ENCODE results near the gene PTPRK. TPM values are rescaled to one million over a fixed set of nuclear protein-coding genes. Genes with fewer than 3 reads are reported as not detected.

Gene PTPRK
- polyA plus RNA-seq, 1 donor (not counting 4 experiments of a cell fraction or from before 2014, with no cell fraction given), result 52.7 TPM

GRCh38 chr6:128336436-128337095 is 183.8 kb downstream of the PTPRK start:
- Histone ChIP-seq H3K4me2 (ENCODE audit: control insufficient read depth, extremely low read depth, insufficient read depth, low read depth, low read length) (no peak overlapping the region), H3K4me1 (ENCODE audit: control insufficient read depth, extremely low read depth, insufficient read depth, low read length) (no peaks in the 10 kb centered on the region), H2AFZ (ENCODE audit: control insufficient read depth, low read length) (no peak overlapping the region), H3K9me1 (ENCODE audit: control insufficient read depth, extremely low read depth, insufficient read depth, low read length) (no peaks in the 10 kb centered on the region), H3K27me3 (ENCODE audit: control insufficient read depth, extremely low read depth, insufficient read depth, low read length) (no peaks in the 10 kb centered on the region), H3K79me2 (ENCODE audit: control insufficient read depth, insufficient read depth, low read length) (peaks cover 59% of the 10 kb centered on the region), H3K9ac (ENCODE audit: control insufficient read depth, extremely low read depth, insufficient read depth, low read length) (no peak overlapping the region), H4K20me1 (ENCODE audit: control insufficient read depth, extremely low read depth, insufficient read depth, low read length) (peaks cover 2% of the 10 kb centered on the region), H3K9me3 (ENCODE audit: control insufficient read depth, low read depth, low read length) (no peaks in the 10 kb centered on the region), H3K4me3 (ENCODE audit: control insufficient read depth in 2 of 3, extremely low read depth in 1 of 3, insufficient read depth in 2 of 3, low read depth in 1 of 3, low read length in 3 of 3) (no peak overlapping the region), H3K36me3 (ENCODE audit: control insufficient read depth in 2 of 2, extremely low read depth in 1 of 2, insufficient read depth in 2 of 2, low read length in 2 of 2) (no peaks in the 10 kb centered on the region), H3K27ac (ENCODE audit: control insufficient read depth, insufficient read depth, low read length) (no peak overlapping the region)
- no peak for DNase-seq (ENCODE audit: low read depth, low spot score)
- no peak for FAIRE-seq
- no peak for TF ChIP-seq EZH2 (IDR thresholded peaks at IDR 0.05; ENCODE audit: low read length)
- TF ChIP-seq CTCF (optimal IDR thresholded peaks at IDR 0.05 in 1 of 3, IDR thresholded peaks at IDR 0.05 in 1 of 3, conservative IDR thresholded peaks at IDR 0.05 in 1 of 3; ENCODE audit: extremely low read depth in 1 of 3, insufficient read depth in 2 of 3, low read length in 3 of 3), result no peak
- dilution Hi-C loops (cut with MboI; ENCODE audit: extremely low pct_ligation_motif_present, low sequenced_read_pairs), result no loop called here

GRCh38 chr6:128335963-128336362 is 184.4 kb downstream of the PTPRK start:
- Histone ChIP-seq H3K36me3 (ENCODE audit: control insufficient read depth in 2 of 2, extremely low read depth in 1 of 2, insufficient read depth in 2 of 2, low read length in 2 of 2) (no peaks in the 10 kb centered on the region), H3K4me3 (ENCODE audit: control insufficient read depth in 2 of 3, extremely low read depth in 1 of 3, insufficient read depth in 2 of 3, low read depth in 1 of 3, low read length in 3 of 3) (no peak overlapping the region), H3K4me2 (ENCODE audit: control insufficient read depth, extremely low read depth, insufficient read depth, low read depth, low read length) (no peak overlapping the region), H2AFZ (ENCODE audit: control insufficient read depth, low read length) (no peak overlapping the region), H3K9me3 (ENCODE audit: control insufficient read depth, low read depth, low read length) (no peaks in the 10 kb centered on the region), H3K9ac (ENCODE audit: control insufficient read depth, extremely low read depth, insufficient read depth, low read length) (no peak overlapping the region), H3K79me2 (ENCODE audit: control insufficient read depth, insufficient read depth, low read length) (peaks cover 55% of the 10 kb centered on the region), H3K27ac (ENCODE audit: control insufficient read depth, insufficient read depth, low read length) (no peak overlapping the region), H3K4me1 (ENCODE audit: control insufficient read depth, extremely low read depth, insufficient read depth, low read length) (no peaks in the 10 kb centered on the region), H4K20me1 (ENCODE audit: control insufficient read depth, extremely low read depth, insufficient read depth, low read length) (peaks cover 2% of the 10 kb centered on the region), H3K27me3 (ENCODE audit: control insufficient read depth, extremely low read depth, insufficient read depth, low read length) (no peaks in the 10 kb centered on the region), H3K9me1 (ENCODE audit: control insufficient read depth, extremely low read depth, insufficient read depth, low read length) (no peaks in the 10 kb centered on the region)
- FAIRE-seq (no peak), DNase-seq (ENCODE audit: low read depth, low spot score) (no peak)
- TF ChIP-seq CTCF (optimal IDR thresholded peaks at IDR 0.05 in 1 of 3, IDR thresholded peaks at IDR 0.05 in 1 of 3, conservative IDR thresholded peaks at IDR 0.05 in 1 of 3; ENCODE audit: extremely low read depth in 1 of 3, insufficient read depth in 2 of 3, low read length in 3 of 3), result no peak
- TF ChIP-seq EZH2 (IDR thresholded peaks at IDR 0.05; ENCODE audit: low read length), result no peak
- dilution Hi-C loops (cut with MboI; ENCODE audit: extremely low pct_ligation_motif_present, low sequenced_read_pairs), result no loop called here

Data from keratinocyte (primary cell).